PC-3 (cell line): Measurements from ENCODE around the gene CTNNA2.

Experiments used
- CTCF ChIP-seq: fragments of 300-600 bp; sonication (generic); conservative IDR thresholded peaks from 2 replicates; pipeline ENCODE4 v1.5.1; 2017; ENCODE audit warnings: antibody characterized with exemption, low read depth, mild to moderate bottlenecking, low read length
- EZH2 ChIP-seq: fragments of 300-600 bp; sonication (generic); IDR thresholded peaks from one replicate; pipeline ENCODE4 v1.6.1; 2017; ENCODE audit warnings: antibody characterized with exemption, mild to moderate bottlenecking, low read length; ENCODE audit not compliant: unreplicated experiment

GRCh38 chr2:80506563-80506962, 993.7 kb downstream of the CTNNA2 start:
- TF ChIP-seq CTCF, result no peak
- TF ChIP-seq EZH2, result no peak
